ENCODE measurements around the gene RFPL2.
"Not testable (repeated sequence)": the region's sequence is repeated elsewhere in the genome, so short reads cannot be mapped to it uniquely, and the experiment has no call there.

RFPL2 gene

DNA sequence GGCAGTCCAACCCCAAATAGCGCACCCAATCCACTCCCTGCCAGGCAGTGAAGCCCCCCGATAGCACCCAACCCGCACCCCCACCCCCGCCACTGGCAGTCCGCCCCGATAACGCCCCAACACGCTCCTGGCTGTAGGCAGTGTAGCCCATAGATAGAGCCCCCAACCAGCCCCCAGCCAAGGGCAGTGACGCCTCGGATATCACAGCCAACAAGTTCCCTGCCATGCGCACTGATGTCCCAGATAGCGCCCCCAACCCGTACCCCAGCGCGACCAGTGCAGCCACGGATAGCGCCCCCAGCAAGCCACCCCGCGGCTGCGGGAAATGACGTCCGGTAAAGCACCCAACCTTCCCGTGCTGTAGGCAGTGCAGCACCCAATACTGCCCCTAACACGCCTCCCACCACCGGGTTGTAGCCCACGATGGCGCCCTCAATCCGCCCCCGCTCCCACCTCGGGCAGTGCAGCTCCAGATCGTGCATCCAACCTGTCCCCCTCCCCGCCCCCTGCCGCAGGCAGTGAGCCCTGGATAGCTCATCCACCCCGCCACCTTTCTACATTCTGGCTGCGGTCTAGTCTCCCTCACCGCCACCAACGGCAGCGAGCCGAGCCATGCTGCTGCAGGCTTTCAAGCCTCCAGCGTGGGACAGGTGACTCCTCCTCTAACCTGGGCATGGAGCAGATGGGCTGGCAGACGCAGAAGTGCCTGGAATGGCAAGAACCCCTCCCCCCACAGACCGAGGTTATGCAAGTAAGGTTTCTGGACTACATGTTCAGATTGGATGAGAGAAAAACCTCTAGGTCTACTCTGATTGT is 625 bp downstream of the RFPL2 start:
- no peak for DNase-seq

- no peak for DNase-seq
These were observed 1.5 kb downstream of the RFPL2 start for GRCh38 chr22:32203181-32204039.

- no peak for DNase-seq
These were observed 2.2 kb downstream of the RFPL2 start for GRCh38 chr22:32202539-32203180.

DNA sequence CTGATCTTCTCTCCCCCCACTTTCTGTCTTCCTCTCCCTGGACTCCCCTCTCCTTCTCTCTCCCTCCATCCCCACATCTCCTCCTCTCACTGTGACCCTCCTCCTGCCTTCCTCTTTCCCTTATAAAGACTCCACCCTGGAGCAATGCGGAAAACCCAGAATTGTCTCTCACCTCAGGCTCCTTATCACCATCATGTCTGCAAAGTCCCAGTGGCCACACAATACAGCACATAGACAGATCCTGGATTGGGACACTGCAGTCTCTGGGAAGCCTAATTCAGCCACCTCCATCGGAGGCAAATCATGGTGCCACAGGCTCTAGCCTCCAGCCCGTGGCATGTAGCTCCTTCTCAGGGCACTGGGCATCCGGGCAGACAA is 2.7 kb downstream of the RFPL2 start:
- DNase-seq: no peak

DNA sequence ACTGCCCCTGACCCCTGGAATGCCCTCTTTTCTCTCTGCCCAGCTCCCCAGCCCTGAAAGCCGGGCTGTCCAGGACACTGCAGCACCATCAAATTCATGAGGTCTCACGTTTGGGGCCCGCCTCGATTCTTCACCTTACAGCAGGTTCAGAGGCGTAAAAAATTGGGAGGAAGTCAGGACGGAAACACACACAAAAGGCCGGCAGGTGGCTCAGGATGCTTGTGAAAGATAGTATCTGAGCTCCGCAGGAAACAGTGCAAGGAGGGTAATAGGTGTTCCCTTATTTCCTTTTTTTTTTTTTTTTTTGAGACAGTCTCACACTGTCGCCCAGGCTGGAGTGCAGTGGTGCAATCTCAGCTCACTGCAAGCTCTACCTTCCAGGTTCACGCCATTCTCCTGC is 4.1 kb downstream of the RFPL2 start:
- DNase-seq: no peak

GRCh38 chr22:32199961-32200360 is 4.9 kb downstream of the RFPL2 start:
- no peak for DNase-seq

DNA sequence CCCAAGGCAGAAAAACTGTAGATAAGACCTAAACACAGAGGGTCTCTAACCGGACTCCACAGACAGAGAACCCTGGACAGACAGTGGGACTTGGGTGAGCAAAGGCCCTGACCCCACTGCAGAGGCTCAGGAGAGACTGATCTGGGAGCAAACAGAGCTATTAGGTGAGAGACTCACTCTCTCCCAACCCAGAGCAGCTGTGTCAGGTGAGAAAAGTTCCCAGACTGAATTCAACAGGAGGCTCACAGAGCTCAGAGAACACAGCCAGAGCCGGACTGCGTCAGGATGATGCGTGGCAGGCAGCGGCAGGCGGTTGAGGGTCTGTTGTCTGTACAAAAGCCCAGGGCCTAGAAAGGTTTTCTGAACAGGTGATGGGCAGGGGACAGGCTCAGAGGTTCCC is 5.5 kb downstream of the RFPL2 start:
- DNase-seq: no peak

GRCh38 chr22:32197553-32198226 is 7.2 kb downstream of the RFPL2 start:
- not testable (repeated sequence) for DNase-seq

DNA sequence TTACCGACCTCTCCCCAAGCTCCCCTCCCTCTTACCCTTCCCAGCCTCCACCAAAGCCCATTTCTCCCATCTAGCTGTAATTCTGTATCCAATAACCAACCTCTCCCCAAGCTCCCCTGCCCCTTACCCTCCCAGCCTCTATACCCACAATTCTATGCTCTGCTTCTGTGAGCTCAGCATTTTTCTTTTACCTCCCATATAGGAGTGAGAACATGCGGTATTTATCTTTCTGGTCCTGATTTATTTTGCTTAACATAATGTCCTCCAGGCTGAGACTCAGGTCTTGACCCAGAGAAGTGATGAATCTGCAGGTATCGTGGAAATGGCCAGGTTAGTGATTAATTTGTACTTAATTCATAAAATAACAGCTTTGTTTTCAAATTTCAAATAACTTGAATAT is 9.0 kb downstream of the RFPL2 start:
- not testable (repeated sequence) for DNase-seq

DNA sequence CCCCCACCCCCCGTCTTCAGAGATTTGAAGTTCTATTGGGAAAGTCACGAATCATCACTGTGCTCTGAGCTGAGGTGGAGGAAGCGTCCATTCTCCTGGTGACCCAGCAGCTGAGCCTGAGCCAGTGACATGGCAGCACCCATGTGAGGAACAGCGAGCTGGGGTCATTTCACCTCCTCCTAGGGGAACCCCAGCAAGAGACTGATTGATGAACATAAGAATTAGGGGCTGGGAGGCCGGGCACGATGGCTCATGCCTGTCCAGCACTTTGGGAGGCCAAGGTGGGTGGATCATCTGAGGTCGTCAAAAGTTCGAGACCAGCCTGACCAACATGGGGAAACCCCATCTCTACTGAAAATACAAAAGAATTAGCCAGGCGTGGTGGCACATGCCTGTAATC is 11.5 kb downstream of the RFPL2 start:
- not testable (repeated sequence) for DNase-seq

DNA sequence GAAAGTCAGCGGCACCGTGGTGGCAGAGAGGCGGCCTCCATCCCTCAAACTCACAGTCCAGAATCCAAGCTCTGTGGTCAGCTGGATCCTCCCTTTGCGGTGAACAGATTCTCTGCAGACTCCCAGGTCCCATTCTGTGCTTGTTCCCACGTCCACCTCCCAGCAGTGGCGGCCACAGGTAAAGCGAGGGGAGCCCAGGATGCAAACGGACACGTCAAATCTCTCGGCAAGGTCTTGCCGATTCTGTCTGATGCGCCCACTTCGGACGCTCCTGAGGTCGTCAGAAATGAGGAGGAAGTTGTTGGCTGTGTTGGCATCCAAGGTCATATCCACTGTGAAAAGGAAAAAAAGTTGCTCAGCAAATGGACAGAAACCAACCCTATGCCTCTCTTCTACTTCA is 13.9 kb downstream of the RFPL2 start:
- not testable (repeated sequence) for DNase-seq

GRCh38 chr22:32185821-32186220 is 19.1 kb downstream of the RFPL2 start:
- no peak for DNase-seq

DNA sequence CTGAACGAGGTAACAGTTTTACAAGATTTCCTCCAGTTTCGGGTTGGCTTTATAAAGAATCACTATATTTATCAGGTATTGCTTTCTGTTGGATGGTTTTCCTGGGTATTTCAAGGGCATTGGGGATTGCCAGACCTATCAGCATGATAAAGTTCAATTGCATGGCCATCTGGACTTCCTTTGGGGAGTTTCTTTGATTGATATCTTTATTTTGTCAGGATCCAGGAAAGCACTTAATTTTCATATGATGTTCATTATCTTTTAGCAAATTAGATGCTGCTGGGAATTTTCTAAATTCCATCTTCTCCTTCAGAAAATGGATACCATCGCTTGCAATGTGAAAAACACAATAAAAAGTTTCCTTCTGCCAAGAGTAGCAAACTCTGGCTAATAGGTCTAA is 21.2 kb downstream of the RFPL2 start:
- no peak for DNase-seq

DNA sequence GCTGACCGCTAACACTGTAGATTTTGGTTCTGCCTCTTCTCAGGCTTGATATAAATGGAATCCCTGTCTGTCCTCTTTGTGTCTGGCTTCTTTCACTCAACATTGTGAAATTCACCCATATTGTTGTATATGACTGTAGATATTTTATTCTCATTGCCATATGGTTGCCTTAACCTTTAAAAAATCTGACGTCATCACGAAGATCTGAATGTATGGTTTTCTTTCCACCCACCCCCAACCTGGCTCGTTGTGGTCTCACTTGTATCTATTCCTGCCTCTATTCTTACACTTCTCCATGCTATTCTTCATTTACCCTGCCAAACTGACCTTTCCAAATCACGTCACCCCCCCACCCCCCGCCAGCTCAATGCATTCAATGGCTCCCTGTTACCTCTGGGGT is 23.8 kb downstream of the RFPL2 start:
- no peak for DNase-seq

- no peak for DNase-seq
These were observed 27.6 kb downstream of the RFPL2 start for GRCh38 chr22:32177221-32177765.

GRCh38 chr22:32175683-32176644 is 28.9 kb downstream of the RFPL2 start:
- no peak for DNase-seq

GRCh38 chr22:32175115-32175514 is 29.8 kb downstream of the RFPL2 start:
- no peak for DNase-seq

- DNase-seq: no peak
These were observed 39.2 kb downstream of the RFPL2 start for GRCh38 chr22:32165681-32166080.

- DNase-seq: no peak
These were observed 40.6 kb downstream of the RFPL2 start for GRCh38 chr22:32164075-32164860.

DNA sequence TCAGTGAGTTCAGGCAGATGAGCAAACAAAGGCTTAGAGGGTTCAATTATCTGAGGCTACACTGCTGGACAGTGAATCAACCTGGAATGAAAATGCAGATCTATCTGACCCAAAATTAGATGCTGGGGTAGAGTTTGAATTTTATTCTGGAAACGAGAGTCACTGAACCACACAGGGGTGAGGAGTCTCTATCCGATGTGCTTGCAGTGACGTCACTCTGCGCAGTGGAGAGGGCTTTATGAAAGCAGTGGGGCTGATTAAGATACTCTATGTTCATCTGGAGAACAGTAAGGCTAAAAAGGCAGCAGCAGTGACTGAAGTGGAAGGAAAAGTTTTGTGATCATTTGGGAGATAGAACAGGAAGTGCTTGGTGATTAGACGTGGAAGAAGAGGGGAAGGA is 44.5 kb downstream of the RFPL2 start:
- DNase-seq: not testable (repeated sequence)
